Cardiac septum (tissue), 1 donor: ENCODE data around the gene LIPM. TPM values are rescaled to one million over a fixed set of nuclear protein-coding genes. Genes with fewer than 3 reads are reported as not detected.
"Not testable (repeated sequence)": the region's sequence is repeated elsewhere in the genome, so short reads cannot be mapped to it uniquely, and the experiment has no call there.

ENCODE experiments used
- DNase-seq: peaks from one replicate; pipeline ENCODE4 v3.0.0-alpha.2; 2020; ENCODE audit warnings: low spot score
- intact Hi-C: fragments of 100-400 bp; cut with DNase I; formaldehyde crosslinking; loops from one replicate; pipeline ENCODE4 v1.14.0; 2022
- total RNA-seq: library from RNA; stranded (reverse); fragmentation: NEBNext Ultra II Directional; extraction: Animal tissue kit (Norgen Biotek cat#: 25700); gene quantifications from one replicate; pipeline ENCODE4 v1.2.1, GENCODE V29; 2021
- donor health status: DM: no; HTN: no; CAD: no.

LIPM gene
- total RNA-seq, 1 donor from 2014 or later = not detected

DNA sequence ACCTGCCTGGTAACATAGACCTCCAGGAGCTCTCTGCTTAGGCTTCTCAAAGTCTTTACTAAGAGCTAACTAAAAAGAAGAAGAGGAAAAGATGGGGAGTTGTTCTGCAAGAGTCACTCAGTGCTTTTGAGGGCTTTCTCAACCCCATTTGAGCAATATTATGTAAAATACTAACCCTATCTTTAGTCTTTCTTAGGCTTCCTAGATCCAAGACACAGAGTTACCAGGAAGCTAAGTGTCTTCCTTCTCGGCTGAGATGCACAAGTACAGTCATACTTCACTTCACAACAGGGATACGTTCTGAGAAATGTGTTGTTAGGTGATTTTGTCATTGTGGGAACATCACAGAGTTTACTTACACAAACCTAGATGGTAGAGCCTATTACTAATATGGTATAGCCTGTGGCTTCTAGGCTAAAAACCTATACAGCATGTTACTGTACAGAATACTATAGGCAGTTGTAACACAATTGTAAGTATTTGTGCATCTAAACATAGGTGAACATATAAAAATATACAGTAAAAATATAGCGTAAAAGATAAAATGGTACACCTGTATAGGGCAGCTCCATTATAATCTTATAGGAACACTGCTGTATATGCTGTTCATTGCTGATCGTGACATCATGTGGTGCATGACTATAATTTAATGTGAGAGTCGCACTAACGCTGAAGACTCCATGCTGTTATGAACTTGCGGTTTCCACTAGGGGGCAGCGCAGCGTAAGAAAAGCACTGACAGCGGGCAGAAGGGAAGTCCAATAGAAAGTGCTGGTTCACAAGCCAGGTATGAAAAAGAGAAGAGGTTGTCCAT lies 32.8 kb downstream of the LIPM start:
- DNase-seq = peak; percentile 90
- intact Hi-C loops = loop anchor here (1.0 to 5.0 kb wide), 3 partner anchors 97 to 382 kb away; no protein-coding TSS in a partner anchor

DNA sequence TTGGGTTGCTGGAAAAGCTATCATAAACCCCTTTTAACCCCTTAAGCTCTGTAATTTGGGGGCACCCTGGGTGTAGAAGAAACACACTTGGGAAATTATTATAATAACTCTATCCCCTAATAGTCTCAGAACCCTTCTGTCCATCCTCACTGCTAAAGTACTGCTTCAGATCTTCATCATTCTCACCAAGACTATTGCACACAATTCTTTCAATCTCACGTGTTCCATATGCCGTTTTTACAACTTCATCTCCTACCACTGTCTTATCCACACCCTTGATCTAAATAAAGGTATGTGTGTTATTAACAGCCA lies 33.3 kb downstream of the LIPM start:
- intact Hi-C loops = loop anchor here (1.0 to 5.0 kb wide), 3 partner anchors 96 to 381 kb away; no protein-coding TSS in a partner anchor
- DNase-seq = no peak

DNA sequence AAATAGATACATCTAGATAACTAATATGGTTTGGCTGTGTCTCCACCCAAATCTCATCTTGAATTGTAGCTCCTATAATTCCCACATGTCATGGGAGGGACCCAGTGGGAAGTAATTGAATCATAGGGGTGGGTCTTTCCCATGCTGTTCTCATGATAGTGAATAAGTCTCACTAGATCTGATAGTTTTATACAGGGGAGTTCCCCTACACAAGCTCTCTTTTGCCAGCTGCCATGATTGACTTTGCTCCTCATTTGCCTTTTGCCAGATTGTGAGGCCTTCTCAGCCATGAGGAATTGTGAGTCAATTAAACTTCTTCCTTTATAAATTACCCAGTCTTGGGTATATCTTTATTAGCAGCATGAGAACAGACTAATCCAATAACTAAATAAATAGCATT lies 35.1 kb downstream of the LIPM start:
- DNase-seq = not testable (repeated sequence)
- intact Hi-C loops = loop anchor here (5.0 kb wide), 2 partner anchors 150 to 380 kb away; no protein-coding TSS in a partner anchor

DNA sequence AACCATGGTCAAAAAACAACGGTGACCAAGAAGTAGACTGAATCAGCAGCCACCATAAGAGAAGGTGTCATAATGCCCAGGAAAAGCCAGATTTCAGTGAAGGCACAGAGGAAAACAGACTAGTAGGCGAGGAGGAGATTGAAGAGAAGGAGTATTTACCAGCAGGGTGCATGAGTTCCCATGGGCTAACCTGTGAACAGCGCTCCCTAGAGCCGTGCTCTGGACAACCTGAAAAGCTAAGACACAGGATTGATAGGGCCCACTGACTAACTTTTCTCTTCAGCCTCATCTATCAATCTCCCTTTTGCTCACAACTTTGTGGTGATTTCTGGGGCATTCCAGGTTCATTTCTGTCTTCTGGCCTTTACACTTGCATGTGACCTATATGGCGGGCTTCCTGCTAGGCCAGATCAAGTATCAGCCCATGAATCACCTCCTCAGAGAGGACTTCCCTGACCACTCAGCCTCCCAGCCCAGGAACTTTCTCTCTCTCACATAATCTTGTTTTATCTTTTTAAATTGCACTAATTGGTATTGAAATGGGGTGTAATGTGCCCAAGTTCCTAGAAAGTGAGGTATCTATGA lies 36.3 kb downstream of the LIPM start:
- intact Hi-C loops = loop anchor here (5.0 kb wide), 2 partner anchors 148 to 378 kb away; no protein-coding TSS in a partner anchor
- no peak for DNase-seq

DNA sequence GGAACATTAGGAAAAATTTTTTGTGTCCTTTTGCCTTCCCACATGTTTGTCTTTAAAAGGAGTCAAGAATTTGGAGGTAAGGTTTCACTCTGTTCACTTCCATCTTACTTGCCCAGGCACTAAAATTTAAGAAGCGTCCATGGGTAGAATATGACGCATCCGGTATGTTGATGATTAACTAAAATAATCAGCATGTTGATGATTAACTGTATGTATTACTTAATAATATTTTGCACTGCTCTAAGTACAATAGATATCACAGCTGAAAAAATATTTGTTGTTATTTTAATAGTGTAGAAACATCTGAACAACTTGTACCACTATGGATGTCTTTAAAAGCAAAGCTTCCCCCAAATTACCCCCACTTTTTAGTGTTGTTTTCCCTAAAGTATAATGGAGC lies 37.6 kb downstream of the LIPM start:
- no peak for DNase-seq
- intact Hi-C loops = no loop called here

DNA sequence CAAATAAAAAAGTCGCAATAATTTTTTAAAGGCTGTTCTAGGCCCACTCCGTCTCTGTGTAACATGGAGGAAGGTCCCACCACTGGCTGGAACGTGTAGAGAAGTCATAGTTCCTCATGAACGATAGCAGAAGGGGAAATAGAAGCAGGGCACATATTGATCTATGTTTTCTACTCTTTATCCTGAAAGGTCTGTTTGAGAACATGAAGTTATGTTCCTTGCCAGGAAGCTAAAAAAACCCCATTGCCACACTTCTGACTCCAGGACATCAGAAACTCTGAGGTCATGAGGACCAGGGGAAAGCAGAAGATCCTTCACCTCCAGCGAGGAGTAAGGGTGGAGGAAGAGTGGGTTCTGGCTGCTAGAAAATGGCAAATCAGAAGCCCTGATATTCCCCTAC lies 38.4 kb downstream of the LIPM start:
- intact Hi-C loops = no loop called here

DNA sequence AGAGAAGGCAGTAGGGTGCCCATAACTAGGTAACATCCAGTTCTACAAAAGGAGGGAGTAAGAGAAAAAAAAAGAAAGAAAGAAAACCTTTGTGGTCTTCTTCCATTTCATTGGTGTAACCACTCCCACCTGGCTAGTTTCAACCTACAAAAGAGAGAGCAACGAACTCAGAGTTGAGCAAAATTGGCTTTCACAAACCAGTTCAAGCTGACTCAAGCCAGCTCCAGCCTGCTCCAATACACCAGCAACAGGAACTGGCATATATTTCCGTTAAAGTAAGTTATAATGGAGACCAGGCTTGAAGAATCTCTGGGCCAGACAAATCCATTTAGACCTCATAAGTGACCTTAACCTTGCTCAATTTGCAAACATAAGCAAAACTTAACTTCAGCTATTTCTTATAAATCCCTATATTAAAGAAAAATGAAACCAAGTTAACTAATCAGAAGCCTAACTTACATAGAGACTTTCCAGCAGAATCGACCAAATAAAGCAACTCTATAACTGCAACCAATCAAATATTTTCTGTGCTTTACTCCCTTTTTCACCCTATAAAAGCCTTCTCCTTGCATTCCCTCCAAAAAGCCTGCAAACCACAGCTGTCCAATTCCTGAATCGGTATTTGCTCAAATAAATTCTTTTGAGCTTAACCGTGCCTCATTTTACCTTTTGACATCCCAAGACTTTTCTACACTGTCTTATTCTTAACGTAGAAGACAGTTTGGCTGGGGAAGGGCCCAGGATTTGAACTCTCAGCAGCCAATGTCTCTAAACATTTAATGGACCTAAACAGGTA lies 39.0 kb downstream of the LIPM start:
- intact Hi-C loops = no loop called here
- no peak for DNase-seq

More for the DNA sequence above, 38.4 kb downstream of the LIPM start:
- no peak for DNase-seq

DNA sequence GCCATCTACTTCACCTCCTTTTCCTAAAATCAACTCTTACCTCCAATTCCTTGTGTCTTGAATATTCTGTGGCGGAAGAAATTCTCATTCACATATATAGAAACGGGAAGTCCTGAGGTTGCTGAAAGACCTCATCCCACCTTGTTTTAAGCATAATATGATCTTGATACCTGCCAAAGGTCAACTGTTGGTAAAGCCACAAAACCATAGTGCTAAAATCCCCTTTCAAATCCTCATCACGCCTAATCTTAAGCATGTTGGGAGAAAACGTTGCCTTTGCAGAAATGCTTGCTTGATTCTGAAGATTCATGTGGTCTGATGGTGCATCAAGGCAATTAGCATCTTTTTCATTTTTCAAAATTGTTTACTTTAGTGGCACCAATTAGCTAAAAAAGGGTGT lies 40.6 kb downstream of the LIPM start:
- intact Hi-C loops = no loop called here
- no peak for DNase-seq

DNA sequence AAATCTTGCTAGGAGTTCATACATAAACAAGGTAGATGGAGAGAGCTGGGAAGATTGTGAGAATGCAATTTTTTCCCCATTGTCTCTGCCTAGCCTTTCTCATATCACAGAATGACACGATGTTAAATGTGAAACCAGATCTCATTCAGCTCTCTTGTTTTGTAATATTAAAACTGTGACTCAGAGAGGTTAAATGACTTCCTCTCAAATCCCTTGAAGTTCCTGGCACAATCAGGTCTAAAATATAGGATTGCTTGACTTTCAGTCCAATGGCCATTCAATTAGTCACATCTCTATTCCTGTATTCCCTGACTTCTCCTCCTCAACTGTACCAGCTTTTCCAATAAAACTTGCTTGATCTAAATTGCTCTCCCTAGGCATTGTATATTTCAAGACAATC lies 46.0 kb downstream of the LIPM start:
- intact Hi-C loops = no loop called here
- no peak for DNase-seq

DNA sequence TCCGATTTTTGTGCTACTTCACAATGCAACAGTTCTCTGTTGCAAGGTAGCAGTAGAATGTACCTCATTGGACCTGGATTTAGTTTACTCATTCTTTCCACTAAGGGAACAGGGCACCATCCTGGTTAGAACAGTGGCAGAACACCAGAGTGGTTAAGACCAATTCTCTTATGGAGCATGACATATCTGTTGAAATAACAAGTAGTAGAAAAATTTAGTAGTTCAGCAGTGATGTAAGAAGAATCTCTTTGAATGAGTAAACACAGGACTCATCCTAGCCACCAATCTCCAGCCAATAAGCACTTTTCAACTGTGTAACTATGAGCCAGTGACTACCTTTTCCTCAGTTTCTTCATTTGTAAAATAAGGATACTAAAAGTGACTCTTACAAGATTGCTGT lies 46.7 kb downstream of the LIPM start:
- intact Hi-C loops = no loop called here
- DNase-seq = no peak

DNA sequence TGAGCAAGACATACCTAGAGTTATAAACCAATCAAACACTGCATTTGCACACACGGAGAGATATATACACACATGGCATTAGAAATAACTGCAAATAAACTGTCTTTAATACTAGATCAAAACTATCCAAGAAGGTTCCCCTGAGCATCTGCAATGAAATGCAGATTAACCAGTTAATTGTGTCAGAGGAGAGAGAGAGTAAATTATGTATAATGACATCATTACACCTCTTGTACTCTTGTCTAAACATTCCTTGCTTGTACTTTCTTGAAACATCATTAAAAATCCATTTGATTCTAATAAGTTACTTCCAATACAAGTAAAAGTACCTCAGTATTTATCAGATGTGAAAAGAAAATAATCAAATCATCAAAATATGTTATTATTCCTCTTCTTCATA lies 48.2 kb downstream of the LIPM start:
- DNase-seq = no peak
- intact Hi-C loops = no loop called here

DNA sequence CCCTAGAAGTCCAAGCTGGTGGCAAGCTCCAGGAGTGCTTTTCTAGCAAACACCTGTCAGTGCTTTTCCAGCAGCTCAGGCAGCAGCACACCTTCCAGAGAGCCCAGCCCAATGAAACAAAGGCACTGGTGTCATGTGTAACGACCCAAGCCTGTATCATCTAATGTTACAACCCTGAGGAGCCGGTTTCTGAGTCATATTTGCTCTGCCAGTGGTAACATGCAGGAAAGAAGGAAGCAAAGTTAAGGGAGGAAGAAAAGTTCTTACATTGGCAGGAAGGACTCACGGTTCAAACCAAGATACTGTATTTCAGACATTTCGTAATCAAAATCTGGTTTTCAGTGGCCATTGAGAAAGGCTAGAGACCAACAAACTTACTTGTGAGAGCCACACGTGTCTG lies 49.2 kb downstream of the LIPM start, which contains the start of gene ANKRD22:
Gene ANKRD22, minus strand, starts transcription at position 139 of the 400 bp plus-strand sequence. CDS start 237 bp downstream, outside the sequence.
- no peak for DNase-seq
- intact Hi-C loops = no loop called here

DNA sequence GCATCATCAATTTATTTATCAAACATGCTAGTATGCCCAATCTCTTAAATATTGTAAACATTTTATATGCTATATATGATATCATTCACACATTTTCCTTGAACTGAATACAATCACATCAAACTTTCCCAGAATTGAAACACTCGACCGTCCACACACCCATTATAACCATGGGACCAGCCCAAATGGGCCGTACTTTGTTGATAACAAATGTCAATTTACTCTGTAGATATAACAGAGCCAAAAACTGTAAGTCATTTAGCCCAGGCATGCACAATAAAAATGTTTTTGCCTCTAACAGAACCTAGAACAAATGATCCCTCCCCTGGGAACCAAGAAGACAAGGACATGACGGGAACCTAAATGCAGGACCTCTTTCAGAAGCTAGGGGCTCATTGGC lies 49.8 kb downstream of the LIPM start:
- intact Hi-C loops = no loop called here
- no peak for DNase-seq

DNA sequence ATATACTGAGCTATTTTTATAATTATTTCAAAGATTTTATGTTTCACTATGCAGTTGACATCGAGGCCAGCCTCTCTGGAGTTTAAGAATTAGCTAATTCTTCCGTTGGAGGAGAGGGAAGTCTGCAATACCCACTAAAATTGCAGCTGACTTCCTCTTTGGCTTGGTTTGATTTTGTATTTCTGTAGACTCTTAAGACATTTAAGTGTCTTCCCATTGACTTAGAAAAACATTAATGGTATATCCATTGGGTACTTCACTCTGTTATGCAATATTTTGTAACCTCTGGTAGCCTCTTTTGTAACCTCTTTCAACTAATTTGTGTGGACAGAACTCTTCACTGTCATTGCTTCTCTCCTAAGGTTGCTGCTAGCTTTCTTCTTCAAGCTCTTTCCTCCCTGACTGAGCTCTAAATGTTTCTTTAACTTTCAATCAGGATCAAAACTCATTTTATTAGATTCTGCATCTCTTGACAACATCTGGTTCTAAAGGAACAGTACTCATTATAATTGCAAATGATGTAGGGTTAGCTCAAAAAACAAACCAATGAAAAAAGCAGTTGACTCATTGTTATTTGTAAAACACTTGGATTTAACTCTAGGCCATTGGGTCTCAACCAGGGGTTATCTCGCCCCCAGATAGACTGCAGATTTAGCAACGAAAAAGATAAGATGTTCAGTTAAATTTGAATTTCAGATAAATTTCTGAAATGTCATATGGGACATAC lies 50.8 kb downstream of the LIPM start:
- intact Hi-C loops = no loop called here
- no peak for DNase-seq

DNA sequence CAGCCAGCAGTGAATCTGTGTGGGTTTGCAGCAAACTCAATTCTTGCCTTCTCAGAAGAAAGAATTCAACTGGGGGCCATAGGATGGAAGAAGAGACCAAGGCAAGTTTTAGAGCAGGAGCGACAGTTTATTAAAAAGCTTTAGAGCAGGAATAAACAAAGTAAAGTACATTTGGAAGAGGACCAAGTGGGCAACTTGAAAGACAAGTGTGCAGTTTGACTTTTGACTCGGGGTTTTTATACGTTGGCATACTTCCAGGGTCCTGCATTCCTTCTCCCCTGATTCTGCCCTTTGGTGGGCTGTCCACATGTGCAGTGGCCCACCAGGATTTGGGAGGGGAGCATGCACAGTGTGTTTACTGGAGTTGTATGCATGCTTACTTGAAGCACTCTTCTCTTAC lies 52.2 kb downstream of the LIPM start:
- no peak for DNase-seq
- intact Hi-C loops = no loop called here

DNA sequence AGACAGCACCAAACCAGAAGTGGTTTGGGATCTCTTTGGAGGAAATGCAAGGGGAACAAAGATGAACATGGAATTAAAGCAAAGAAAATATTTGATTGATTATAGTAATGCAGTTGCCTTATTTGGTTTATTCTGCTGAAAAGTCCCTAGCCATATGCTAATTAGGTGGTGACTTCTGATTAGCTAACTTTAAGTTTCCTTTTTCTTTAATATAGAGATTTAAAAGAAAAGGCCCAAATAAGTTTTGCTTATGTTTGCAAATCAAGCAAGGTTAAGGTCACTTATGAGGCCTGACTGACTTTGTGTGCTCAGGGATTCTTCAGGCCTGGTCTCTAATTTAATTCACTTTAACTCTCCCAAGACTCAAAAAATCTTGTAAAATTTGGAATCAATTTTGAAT lies 55.3 kb downstream of the LIPM start:
- DNase-seq = no peak
- intact Hi-C loops = no loop called here

DNA sequence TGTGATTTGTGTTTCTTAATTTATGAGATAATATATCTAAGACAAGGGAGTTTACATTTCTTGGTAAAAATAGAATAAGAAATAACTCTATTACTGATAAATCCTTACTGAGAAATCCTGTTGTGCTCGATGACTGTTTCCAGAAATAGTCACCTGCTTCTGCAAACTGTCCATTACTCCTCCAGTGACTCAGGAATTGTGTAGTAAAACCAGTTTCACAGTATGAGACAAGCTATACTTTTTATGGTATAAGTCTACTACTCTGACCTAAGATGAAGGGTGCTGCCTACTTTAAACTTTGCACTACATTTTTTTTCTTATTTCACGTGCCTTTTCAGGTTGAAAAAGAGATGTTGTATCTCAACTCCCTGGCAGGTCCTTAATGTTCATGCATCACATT lies 56.0 kb downstream of the LIPM start:
- no peak for DNase-seq
- intact Hi-C loops = no loop called here

DNA sequence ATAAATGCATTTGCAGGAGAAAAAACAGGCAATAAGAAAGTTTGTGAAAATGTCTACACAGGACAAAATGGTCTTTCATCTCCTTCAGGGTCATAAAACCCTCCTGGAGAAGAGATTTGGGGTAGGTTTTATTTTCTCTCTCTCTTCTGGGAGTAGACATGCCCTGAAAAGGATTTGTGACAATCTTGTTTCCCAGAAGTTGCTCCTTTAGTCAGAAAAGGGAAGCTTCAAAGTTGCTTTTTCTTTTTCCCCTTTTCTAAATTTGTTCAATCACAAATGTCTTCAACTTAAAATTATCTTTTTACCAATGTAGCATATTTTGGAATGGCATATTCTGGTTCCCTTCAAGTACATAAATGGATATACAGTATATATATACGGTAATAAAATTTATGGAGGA lies 58.5 kb downstream of the LIPM start:
- DNase-seq = no peak
- intact Hi-C loops = no loop called here

DNA sequence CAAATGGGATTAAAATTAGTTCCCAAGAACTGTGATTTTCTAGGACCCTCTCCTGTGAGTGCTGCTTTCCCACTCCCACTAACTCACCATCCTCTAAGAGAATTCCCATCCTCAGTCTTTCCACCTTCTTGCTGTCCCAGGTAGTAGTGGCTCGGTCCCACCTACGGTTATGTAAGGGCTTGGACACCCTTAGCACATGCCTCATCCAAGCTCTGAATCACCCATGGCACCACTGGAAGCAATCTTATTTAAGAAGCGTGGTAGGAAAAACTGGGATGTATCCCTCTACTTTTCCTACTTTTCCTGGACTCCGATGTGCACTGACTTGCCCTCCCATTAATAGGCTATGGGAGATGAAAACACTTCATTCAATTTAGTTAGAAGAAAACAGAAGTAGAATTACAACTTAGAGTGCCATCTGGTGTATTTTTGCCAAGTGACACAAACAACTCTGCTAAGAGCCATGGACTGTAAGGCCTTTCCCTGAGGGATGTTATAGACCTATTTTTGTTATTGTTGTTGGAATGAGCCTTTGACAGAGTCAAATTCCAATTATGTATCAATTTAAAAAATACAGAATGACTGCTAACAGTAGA lies 62.8 kb downstream of the LIPM start:
- intact Hi-C loops = no loop called here

More for the DNA sequence above, 62.8 kb downstream of the LIPM start:
- DNase-seq = no peak
